OCI-LY1 (cell line): ENCODE measurements around the gene TMEM37.

Source experiments
- CTCF ChIP-seq: fragments of 200-600 bp; sonication (generic), shearing (Covaris generic); IDR thresholded peaks from 2 replicates; pipeline ENCODE4 v1.5.1; 2017; ENCODE audit warnings: mild to moderate bottlenecking, antibody characterized with exemption, low read length, moderate library complexity, mixed read lengths
- EZH2 ChIP-seq: fragments of 200-600 bp; sonication (generic), shearing (Covaris generic); IDR thresholded peaks from 2 replicates; pipeline ENCODE4 v1.8.0; 2017; ENCODE audit warnings: borderline replicate concordance, mixed run types, mild to moderate bottlenecking, antibody characterized with exemption, low read length, moderate library complexity, mixed read lengths

GRCh38 chr2:119451336-119452050 is 19.8 kb downstream of the TMEM37 start:
- TF ChIP-seq CTCF (no peak), EZH2 (no peak)
